Measurements from ENCODE around the gene SNAPC4.
"Not testable (repeated sequence)": the region's sequence is repeated elsewhere in the genome, so short reads cannot be mapped to it uniquely, and the experiment has no call there.

SNAPC4 gene

DNA sequence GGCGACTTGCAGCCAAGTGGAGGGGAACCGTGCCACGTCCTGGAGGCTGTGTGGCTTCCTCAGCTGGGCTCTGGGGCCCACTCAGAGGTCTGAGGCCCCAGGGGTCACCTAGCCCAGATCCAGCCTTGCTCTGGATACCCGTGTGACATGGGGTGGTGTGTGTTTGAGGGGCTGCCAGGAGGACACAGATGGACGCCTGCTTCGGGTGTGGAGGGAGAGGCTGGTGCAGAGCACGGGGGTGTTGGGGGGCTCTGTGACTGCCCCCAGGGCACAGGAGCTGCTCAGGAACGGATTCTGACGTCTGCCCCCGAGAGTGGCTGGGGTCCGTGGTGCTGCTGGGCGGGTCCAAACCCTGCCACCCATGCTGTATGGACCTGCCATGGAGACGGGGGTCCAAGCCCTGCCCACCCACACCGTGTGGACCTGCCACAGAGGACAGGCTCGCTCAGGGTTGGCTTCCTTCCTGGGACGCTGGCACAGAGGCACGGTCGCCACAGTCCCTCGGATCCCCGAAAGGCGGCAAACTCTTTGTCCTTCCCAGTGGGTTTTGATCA is 29.2 kb upstream of the SNAPC4 start:
- Histone ChIP-seq H2BK120ac (ENCODE audit: low read depth, low read length) (no peak overlapping the region), H2BK15ac (ENCODE audit: low read length) (no peak overlapping the region), H3K18ac (ENCODE audit: low read length) (no peak overlapping the region), H4K8ac (ENCODE audit: low read depth, low read length) (peak overlapping the region; percentile 23), H4K91ac (ENCODE audit: low read depth, low read length, poor library complexity) (no peak overlapping the region), H3K4me1 (ENCODE audit: control insufficient read depth in 2 of 2, insufficient read depth in 1 of 2, low read depth in 1 of 2, low read length in 2 of 2) (no peaks in the 10 kb centered on the region), H3K4me3 (ENCODE audit: low read length in 2 of 2) (no peak overlapping the region), H3K9ac (ENCODE audit: low read depth, low read length, poor library complexity) (no peak overlapping the region), H3K27ac (replicated peaks; ENCODE audit: low read length) (no peak overlapping the region), H2AFZ (ENCODE audit: low read length) (no peak overlapping the region), H3K14ac (ENCODE audit: low read length) (peak overlapping the region; percentile 38), H2AK5ac (ENCODE audit: low read depth, low read length) (peak overlapping the region; percentile 46), H3K4me2 (ENCODE audit: insufficient read depth, low read length, poor library complexity, severe bottlenecking) (no peak overlapping the region), H3K79me1 (ENCODE audit: low read depth, low read length) (no peaks in the 10 kb centered on the region), H2BK12ac (ENCODE audit: low read length) (peak overlapping the region; percentile 73), H3K4ac (ENCODE audit: low read length) (no peak overlapping the region), H3K27me3 (ENCODE audit: control insufficient read depth in 3 of 3, insufficient read depth in 3 of 3, low read depth in 1 of 3, low read length in 3 of 3) (no peaks in the 10 kb centered on the region), H3K36me3 (replicated peaks in 1 of 2; ENCODE audit: control insufficient read depth in 2 of 2, insufficient read depth in 2 of 2, low read length in 2 of 2) (peaks cover 20 to 63% of the 10 kb centered on the region in 2 donors), H3K9me3 (replicated peaks in 1 of 2; ENCODE audit: control insufficient read depth in 2 of 2, insufficient read depth in 1 of 2, low read depth in 1 of 2, low read length in 2 of 2) (no peaks in the 10 kb centered on the region), H2BK5ac (ENCODE audit: low read length) (no peak overlapping the region), H3K23ac (ENCODE audit: low read depth, low read length, poor library complexity) (no peak overlapping the region)
- WGBS, 2 donors (ENCODE audit: extremely low coverage in 2 of 2, insufficient read length in 2 of 2, insufficient replicate concordance in 1 of 2): no CpG with 5 or more reads among the region's 21 CpGs
- DNase-seq (ENCODE audit: low spot score): no peak

DNA sequence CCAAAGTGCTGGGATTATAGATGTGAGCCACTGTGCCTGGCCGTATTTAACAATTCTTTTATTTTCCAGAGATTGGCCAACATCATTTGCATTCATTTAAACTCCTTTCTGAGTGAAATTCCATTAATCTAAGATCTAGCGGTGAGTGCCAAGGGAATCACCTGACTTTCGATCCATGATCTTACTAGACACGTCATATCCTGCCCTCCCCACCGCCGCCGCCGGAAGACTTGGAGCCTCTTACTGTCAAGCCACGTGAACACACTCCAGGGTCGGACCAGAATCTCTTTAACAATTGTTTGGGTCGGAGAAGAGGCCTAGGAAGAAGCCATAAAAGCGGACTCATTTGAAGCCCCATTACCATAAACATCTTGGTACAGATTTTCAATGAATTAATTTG is 26.8 kb upstream of the SNAPC4 start:
- Histone ChIP-seq H4K91ac (ENCODE audit: low read depth, low read length, poor library complexity) (no peak overlapping the region), H3K27me3 (ENCODE audit: control insufficient read depth in 3 of 3, insufficient read depth in 3 of 3, low read depth in 1 of 3, low read length in 3 of 3) (no peaks in the 10 kb centered on the region), H2BK12ac (ENCODE audit: low read length) (no peak overlapping the region), H3K18ac (ENCODE audit: low read length) (no peak overlapping the region), H2BK15ac (ENCODE audit: low read length) (no peak overlapping the region), H2BK120ac (ENCODE audit: low read depth, low read length) (no peak overlapping the region), H2BK5ac (ENCODE audit: low read length) (no peak overlapping the region), H3K27ac (replicated peaks; ENCODE audit: low read length) (no peak overlapping the region), H3K9ac (ENCODE audit: low read depth, low read length, poor library complexity) (no peak overlapping the region), H3K4me2 (ENCODE audit: insufficient read depth, low read length, poor library complexity, severe bottlenecking) (no peak overlapping the region), H3K79me1 (ENCODE audit: low read depth, low read length) (no peaks in the 10 kb centered on the region), H4K8ac (ENCODE audit: low read depth, low read length) (no peak overlapping the region), H3K4ac (ENCODE audit: low read length) (no peak overlapping the region), H3K4me1 (ENCODE audit: control insufficient read depth in 2 of 2, insufficient read depth in 1 of 2, low read depth in 1 of 2, low read length in 2 of 2) (no peaks in the 10 kb centered on the region), H2AFZ (ENCODE audit: low read length) (no peak overlapping the region), H3K23ac (ENCODE audit: low read depth, low read length, poor library complexity) (no peak overlapping the region), H3K9me3 (replicated peaks in 1 of 2; ENCODE audit: control insufficient read depth in 2 of 2, insufficient read depth in 1 of 2, low read depth in 1 of 2, low read length in 2 of 2) (no peaks in the 10 kb centered on the region), H3K36me3 (replicated peaks in 1 of 2; ENCODE audit: control insufficient read depth in 2 of 2, insufficient read depth in 2 of 2, low read length in 2 of 2) (peaks cover 36 to 69% of the 10 kb centered on the region in 2 donors), H3K14ac (ENCODE audit: low read length) (no peak overlapping the region), H2AK5ac (ENCODE audit: low read depth, low read length) (no peak overlapping the region), H3K4me3 (ENCODE audit: low read length in 2 of 2) (no peak overlapping the region)
- WGBS, 2 donors (ENCODE audit: extremely low coverage in 2 of 2, insufficient read length in 2 of 2, insufficient replicate concordance in 1 of 2): no CpG with 5 or more reads among the region's 12 CpGs
- DNase-seq (ENCODE audit: low spot score): no peak

DNA sequence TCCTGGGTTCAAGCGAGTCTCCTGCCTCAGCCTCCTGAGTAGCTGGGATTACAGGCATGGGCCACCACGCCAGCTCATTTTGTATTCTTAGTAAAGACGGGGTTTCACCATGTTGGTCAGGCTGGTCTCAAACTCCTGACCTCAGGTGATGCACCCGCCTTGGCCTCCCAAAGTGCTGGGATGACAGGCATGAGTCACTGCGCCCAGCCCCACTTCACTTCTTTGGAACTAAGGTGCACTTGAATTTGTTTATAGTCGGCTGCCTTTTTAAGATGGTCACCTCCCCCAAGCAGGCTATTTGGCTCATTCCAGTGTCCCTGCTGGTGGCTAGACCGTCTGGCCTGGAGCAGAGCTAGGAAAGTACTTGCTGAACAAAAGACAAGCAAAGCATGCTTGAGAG is 25.4 kb upstream of the SNAPC4 start:
- H3K9me3 ChIP-seq (replicated peaks in 1 of 2; ENCODE audit: control insufficient read depth in 2 of 2, insufficient read depth in 1 of 2, low read depth in 1 of 2, low read length in 2 of 2); H3K4me1 ChIP-seq (ENCODE audit: control insufficient read depth in 2 of 2, insufficient read depth in 1 of 2, low read depth in 1 of 2, low read length in 2 of 2); H3K14ac ChIP-seq (ENCODE audit: low read length); H2AK5ac ChIP-seq (ENCODE audit: low read depth, low read length); H2BK120ac ChIP-seq (ENCODE audit: low read depth, low read length); H3K18ac ChIP-seq (ENCODE audit: low read length); H4K8ac ChIP-seq (ENCODE audit: low read depth, low read length); H2AFZ ChIP-seq (ENCODE audit: low read length); H3K4me2 ChIP-seq (ENCODE audit: insufficient read depth, low read length, poor library complexity, severe bottlenecking); H2BK5ac ChIP-seq (ENCODE audit: low read length); H3K23ac ChIP-seq (ENCODE audit: low read depth, low read length, poor library complexity); H2BK15ac ChIP-seq (ENCODE audit: low read length); H3K27ac ChIP-seq (replicated peaks; ENCODE audit: low read length); H3K4me3 ChIP-seq (ENCODE audit: low read length in 2 of 2); H3K9ac ChIP-seq (ENCODE audit: low read depth, low read length, poor library complexity); H3K79me1 ChIP-seq (ENCODE audit: low read depth, low read length); H3K27me3 ChIP-seq (ENCODE audit: control insufficient read depth in 3 of 3, insufficient read depth in 3 of 3, low read depth in 1 of 3, low read length in 3 of 3); H4K91ac ChIP-seq (ENCODE audit: low read depth, low read length, poor library complexity); DNase-seq (ENCODE audit: low spot score); H3K4ac ChIP-seq (ENCODE audit: low read length); H2BK12ac ChIP-seq (ENCODE audit: low read length): not testable (repeated sequence)
- H3K36me3 ChIP-seq (replicated peaks in 1 of 2; ENCODE audit: control insufficient read depth in 2 of 2, insufficient read depth in 2 of 2, low read length in 2 of 2): peaks cover 42 to 75% of the 10 kb centered on the region in 2 donors
- WGBS, 2 donors (ENCODE audit: extremely low coverage in 2 of 2, insufficient read length in 2 of 2, insufficient replicate concordance in 1 of 2): no CpG with 5 or more reads among the region's 7 CpGs

DNA sequence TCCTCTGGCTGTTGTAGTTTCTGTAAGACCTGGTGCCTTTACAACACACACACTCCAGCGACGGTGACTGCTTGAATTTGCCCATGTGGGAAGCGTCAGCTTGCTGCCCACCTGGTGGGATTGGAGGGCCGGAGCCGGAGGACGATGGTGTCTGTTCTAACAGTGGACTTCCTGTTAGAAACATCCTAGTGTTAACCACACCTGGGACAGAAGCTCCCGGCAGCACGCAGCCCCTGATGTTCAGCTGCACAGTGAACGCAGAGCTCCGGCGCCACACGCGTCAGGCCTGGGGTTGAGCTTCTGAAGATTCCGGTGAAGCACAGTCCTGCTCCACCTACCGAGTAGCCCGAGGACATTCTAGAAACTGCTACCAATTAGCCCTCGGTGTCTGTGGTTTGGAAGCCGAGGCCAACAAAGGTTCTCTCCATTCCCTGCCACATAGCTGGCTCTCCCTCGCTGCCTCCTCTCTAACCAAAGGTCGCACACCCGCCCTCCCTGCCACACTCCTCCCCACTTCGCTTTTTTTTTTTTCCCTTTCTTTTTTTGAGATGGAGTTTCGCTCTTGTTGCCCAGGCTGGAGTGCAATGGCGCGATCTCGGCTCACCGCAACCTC is 24.9 kb upstream of the SNAPC4 start:
- Histone ChIP-seq H2AK5ac (ENCODE audit: low read depth, low read length) (no peak overlapping the region), H3K36me3 (replicated peaks in 1 of 2; ENCODE audit: control insufficient read depth in 2 of 2, insufficient read depth in 2 of 2, low read length in 2 of 2) (peaks cover 40 to 73% of the 10 kb centered on the region in 2 donors), H3K9ac (ENCODE audit: low read depth, low read length, poor library complexity) (no peak overlapping the region), H2BK120ac (ENCODE audit: low read depth, low read length) (no peak overlapping the region), H4K8ac (ENCODE audit: low read depth, low read length) (no peak overlapping the region), H4K91ac (ENCODE audit: low read depth, low read length, poor library complexity) (no peak overlapping the region), H2AFZ (ENCODE audit: low read length) (no peak overlapping the region), H3K4ac (ENCODE audit: low read length) (no peak overlapping the region), H3K14ac (ENCODE audit: low read length) (no peak overlapping the region), H2BK15ac (ENCODE audit: low read length) (no peak overlapping the region), H3K79me1 (ENCODE audit: low read depth, low read length) (no peaks in the 10 kb centered on the region), H3K27me3 (ENCODE audit: control insufficient read depth in 3 of 3, insufficient read depth in 3 of 3, low read depth in 1 of 3, low read length in 3 of 3) (no peaks in the 10 kb centered on the region), H3K18ac (ENCODE audit: low read length) (no peak overlapping the region), H3K4me3 (ENCODE audit: low read length in 2 of 2) (no peak overlapping the region), H3K9me3 (replicated peaks in 1 of 2; ENCODE audit: control insufficient read depth in 2 of 2, insufficient read depth in 1 of 2, low read depth in 1 of 2, low read length in 2 of 2) (no peaks in the 10 kb centered on the region), H3K4me2 (ENCODE audit: insufficient read depth, low read length, poor library complexity, severe bottlenecking) (no peak overlapping the region), H3K4me1 (ENCODE audit: control insufficient read depth in 2 of 2, insufficient read depth in 1 of 2, low read depth in 1 of 2, low read length in 2 of 2) (no peaks in the 10 kb centered on the region), H3K27ac (replicated peaks; ENCODE audit: low read length) (no peak overlapping the region), H3K23ac (ENCODE audit: low read depth, low read length, poor library complexity) (peak overlapping the region; percentile 43), H2BK12ac (ENCODE audit: low read length) (no peak overlapping the region), H2BK5ac (ENCODE audit: low read length) (no peak overlapping the region)
- DNase-seq (ENCODE audit: low spot score): no peak
- WGBS, 2 donors (ENCODE audit: extremely low coverage in 2 of 2, insufficient read length in 2 of 2, insufficient replicate concordance in 1 of 2): no CpG with 5 or more reads among the region's 27 CpGs

Data from neuronal stem cell (in vitro differentiated cells).